NCI-H226 (cell line): ENCODE data around the gene ACP5.
"Not testable (repeated sequence)": the region's sequence is repeated elsewhere in the genome, so short reads cannot be mapped to it uniquely, and the experiment has no call there.

Source experiments
- DNase-seq: peaks from one replicate; pipeline ENCODE4 v3.0.0-alpha.2; 2015

The ACP5 gene

GRCh38 chr19:11578258-11579142, 1.1 kb upstream of the ACP5 start:
- DNase-seq, result no peak

DNA sequence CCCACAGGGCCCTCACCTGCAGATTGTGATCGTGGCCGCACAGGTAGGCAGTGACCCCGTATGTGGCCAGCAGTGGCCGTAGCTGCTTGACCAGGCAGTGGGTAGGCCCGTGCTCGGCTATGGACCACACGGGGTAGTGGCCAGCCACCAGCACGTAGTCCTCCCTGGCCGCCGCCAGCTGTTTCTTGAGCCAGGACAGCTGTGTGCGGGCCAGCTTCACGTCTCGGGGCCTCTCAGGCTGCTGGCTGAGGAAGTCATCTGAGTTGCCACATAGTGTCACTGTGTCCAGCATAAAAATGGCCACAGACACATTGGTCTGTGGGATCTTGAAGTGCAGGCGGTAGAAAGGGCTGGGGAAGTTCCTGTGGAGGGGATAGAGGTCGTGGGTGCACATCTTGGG, 1.2 kb downstream of the ACP5 start:
- no peak for DNase-seq

GRCh38 chr19:11574689-11575088, 2.8 kb downstream of the ACP5 start:
- no peak for DNase-seq

DNA sequence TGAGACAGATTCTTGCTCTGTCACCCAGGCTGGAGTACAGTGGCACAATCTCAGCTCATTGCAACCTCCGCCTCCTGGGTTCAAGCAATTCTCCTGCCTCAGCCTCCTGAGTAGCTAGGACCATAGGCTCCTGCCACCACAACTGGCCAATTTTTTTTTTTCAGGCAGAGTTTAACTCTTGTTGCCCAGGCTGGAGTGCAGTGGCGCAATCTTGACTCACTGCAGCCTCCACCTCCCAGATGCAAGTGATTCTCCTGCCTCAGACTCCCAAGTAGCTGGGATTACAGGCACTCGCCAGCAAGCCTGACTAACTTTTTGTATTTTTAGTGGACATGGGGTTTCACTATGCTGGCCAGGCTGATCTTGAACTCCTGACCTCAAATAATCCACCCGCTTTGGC, 3.7 kb downstream of the ACP5 start:
- DNase-seq, result not testable (repeated sequence)

GRCh38 chr19:11573354-11573753, 4.1 kb downstream of the ACP5 start:
- not testable (repeated sequence) for DNase-seq

DNA sequence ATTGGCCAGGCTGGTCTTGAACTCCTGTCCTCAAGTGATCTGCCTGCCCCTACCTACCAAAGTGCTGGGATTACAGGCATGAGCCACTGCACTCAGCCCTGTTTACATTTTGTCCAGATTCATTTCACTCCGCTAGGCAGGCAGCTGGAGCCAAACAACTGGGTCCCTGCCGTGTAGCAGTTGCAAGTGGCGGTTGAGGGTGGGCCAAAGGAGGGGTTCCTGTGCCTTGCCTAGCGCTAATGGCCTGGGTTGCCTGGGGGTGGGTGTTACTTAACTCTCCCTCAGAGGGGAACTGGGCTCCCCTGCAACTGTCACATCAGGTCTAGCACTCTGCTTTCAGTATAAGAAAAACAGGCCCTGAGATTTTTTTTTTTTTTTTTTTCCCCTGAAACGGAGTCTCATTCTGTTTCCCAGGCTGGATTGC, 7.4 kb downstream of the ACP5 start:
- no peak for DNase-seq

DNA sequence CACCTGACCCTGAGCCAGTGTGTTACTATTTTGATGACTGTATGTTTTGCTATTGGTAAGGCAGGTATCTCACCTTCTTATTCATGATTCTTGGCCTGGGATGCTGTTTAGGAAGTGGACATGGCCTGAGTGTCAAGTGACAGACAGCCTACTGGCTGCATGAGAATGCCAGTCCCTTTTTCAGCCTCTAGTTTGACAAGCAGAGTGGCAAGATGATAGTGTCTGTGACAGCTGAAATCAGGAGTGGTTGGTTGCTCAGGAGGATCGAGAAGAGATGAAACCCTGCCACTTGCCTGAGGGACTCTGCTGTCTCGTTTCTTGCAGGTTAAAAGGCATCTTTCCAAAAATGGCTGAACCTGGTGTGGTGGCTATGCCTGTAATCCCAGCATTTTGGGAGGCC, 11.3 kb downstream of the ACP5 start:
- no peak for DNase-seq

- DNase-seq, result not testable (repeated sequence)
These were observed 11.8 kb downstream of the ACP5 start for GRCh38 chr19:11565649-11565980.

- not testable (repeated sequence) for DNase-seq
These were observed 13.2 kb downstream of the ACP5 start for GRCh38 chr19:11564082-11564807.

- no peak for DNase-seq
These were observed 13.9 kb downstream of the ACP5 start for GRCh38 chr19:11563532-11563931.

DNA sequence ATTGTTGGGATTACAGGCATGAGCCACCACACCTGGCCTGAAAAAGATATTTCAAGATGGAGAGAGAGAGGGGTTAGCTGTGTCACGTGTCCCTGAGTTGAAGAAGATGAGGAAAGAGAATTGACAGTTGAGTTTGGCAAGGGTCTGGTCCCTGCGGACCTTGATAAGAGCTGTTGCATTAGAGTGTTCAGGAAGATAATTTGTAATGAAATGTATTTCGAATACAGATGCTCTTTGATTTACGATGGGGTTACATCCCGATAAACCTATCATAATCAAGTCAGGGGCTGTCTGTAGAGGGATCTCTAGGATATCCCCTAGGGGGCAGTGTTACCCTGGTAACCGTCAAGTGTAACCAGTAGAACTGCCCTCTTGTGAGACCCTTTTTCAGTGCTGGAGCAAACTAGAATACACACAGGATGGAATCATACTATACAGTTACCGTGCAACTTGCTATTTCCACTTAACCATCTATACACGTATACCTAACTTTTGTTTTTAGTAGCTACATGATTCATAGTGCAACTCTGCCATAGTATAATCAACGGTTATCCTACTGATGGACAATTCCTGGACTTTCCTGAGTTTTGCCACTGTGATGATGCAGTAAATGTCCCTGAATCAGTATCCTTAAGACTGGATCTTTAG, 16.9 kb downstream of the ACP5 start:
- peak; percentile 29 for DNase-seq

GRCh38 chr19:11558881-11559828, 18.3 kb downstream of the ACP5 start, which contains the start of gene ELOF1:
Gene ELOF1, minus strand, starts transcription at chr19:11559230. Its CDS starts 4,883 bp downstream, at chr19:11554347.
- peak; percentile 96 for DNase-seq

DNA sequence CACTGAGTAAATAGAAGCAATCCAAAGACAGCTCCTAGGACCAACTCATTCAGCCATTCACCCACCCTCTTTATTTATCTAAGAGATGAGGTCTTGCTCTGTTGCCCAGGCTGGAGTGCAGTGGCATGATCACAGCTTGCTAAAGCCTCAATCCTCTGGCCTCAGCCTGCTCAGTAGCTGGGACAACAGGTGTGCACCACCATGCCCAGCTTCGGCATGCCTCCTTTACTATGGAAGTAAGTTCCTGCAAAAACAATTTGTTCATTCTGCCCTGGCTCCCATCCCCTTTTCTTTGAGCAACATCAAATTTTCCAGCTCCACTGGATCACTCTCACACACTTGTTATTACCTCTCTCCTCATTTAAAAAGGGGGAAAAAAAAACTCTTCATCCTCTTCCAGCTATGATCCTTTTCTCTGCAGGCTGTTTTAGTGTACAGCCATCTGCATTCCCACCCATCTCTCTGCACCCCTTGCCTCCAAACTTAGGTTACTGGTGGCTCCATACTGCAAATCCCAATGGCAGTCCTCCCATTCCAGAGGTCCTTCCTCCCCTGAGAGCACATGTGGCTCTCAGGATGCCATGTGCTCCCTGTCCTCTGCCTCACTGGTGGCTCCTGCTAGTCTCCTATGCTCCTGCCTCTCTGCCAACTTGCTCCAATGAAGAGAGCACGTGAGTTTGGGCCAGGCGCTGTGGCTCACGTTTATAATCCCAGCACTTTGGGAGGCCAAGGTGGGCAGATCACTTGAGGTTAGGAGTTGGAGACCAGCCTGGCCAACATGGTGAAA, 20.6 kb downstream of the ACP5 start:
- no peak for DNase-seq

DNA sequence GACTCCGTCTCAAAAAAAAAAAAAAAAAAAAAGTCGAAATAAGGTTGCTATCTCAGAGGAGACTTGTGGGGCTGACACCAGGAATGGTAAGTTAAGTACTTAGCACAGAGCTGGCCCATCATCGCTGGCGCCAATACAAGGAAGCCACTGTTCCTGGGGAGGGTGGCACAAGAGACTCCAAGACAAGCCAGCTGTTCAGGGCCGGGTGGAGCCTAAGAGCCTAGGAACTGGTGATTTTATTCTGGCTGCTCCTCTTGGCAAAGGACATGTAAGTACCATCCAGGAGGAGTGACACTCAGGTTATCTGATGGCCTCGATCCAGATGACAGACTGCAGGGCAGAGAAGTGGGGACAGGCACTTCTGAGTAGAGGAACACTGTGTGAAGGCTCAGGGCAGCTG, 22.2 kb downstream of the ACP5 start:
- no peak for DNase-seq

- DNase-seq, result no peak
These were observed 23.3 kb downstream of the ACP5 start for GRCh38 chr19:11554160-11554559.

DNA sequence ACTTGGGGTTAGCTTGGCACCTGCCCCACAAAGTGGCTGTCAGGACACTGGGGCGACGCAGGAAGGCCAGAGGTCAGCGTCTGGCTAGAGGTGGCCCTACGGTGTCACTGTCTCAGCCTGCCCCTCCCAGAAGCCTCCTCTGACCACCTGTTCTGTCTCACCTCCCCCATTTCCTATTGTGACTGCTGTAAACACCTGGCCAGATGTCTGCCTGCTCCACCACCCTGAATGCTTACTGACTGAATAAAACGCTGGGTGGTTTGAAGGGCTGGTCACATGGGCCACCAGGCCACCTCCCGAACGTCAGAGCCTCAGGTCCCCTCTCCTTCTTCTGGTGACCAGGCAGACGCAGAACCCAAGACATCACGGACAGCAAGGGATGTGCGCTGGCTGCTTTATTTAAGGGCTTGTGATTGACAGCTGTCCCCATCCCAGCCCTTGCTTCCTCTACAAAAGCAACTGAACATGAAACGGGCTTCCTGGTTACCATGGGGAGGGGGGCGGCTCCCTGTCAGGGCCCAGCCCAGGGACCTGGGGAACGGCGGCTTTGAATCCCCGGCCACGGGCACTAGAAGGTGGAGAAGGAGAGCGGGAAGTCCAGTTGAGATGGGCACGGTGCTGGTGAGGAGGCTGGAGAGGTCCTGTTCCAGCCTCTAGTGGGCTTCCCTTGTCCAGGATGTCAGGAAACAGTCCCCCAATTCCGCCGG, 24.6 kb downstream of the ACP5 start:
- DNase-seq, result no peak

GRCh38 chr19:11551603-11552235, 25.7 kb downstream of the ACP5 start:
- DNase-seq, result no peak

- no peak for DNase-seq
These were observed 27.2 kb downstream of the ACP5 start for GRCh38 chr19:11550265-11550664.

GRCh38 chr19:11549386-11549953, 28.0 kb downstream of the ACP5 start:
- no peak for DNase-seq
